Lung (tissue), 12 donors: ENCODE measurements around the gene GPR137. TPM values are rescaled to one million over a fixed set of nuclear protein-coding genes. Genes with fewer than 3 reads are reported as not detected.
"Not testable (repeated sequence)": the region's sequence is repeated elsewhere in the genome, so short reads cannot be mapped to it uniquely, and the experiment has no call there.

Experiments used
- ATAC-seq: fragments of 200-7000 bp; cut with Tn5 transposase; one replicate; pipeline ENCODE4 v1.9.1; 2020; ENCODE audit warnings: moderate number of reproducible peaks; ENCODE audit not compliant: insufficient read depth, low FRiP score
- DNase-seq, 3 donors: peaks; one replicate each; pipeline ENCODE4 v3.0.0-alpha.2; 2013 to 2017
- H3K27ac ChIP-seq, 2 donors: one replicate each; pipeline ENCODE4 v1.5.1; 2013; ENCODE audit warnings: mild to moderate bottlenecking in 2 of 2, moderate library complexity in 2 of 2, control low read depth in 1 of 2, inconsistent platforms in 1 of 2, low read depth in 1 of 2, low read length in 1 of 2
- H3K27me3 ChIP-seq, 3 donors: one replicate each; pipeline ENCODE4 v1.5.1; 2013; ENCODE audit warnings: low read length in 2 of 3; ENCODE audit not compliant: control insufficient read depth in 3 of 3, insufficient read depth in 3 of 3
- H3K36me3 ChIP-seq, 4 donors: one replicate each; pipeline ENCODE4 v1.5.1; 2013; ENCODE audit warnings: low read length in 4 of 4, mild to moderate bottlenecking in 1 of 4, moderate library complexity in 1 of 4; ENCODE audit not compliant: control insufficient read depth in 4 of 4, insufficient read depth in 4 of 4
- H3K4me1 ChIP-seq, 5 donors: one replicate each; pipeline ENCODE4 v1.5.1; 2013; ENCODE audit warnings: low read length in 5 of 5, mild to moderate bottlenecking in 2 of 5, moderate library complexity in 1 of 5; ENCODE audit not compliant: control insufficient read depth in 5 of 5, insufficient read depth in 5 of 5
- H3K4me3 ChIP-seq: one replicate; pipeline ENCODE4 v1.5.1; 2013; ENCODE audit warnings: mild to moderate bottlenecking, control low read depth, moderate library complexity
- H3K9ac ChIP-seq, 2 donors: one replicate each; pipeline ENCODE4 v1.5.1; 2013; ENCODE audit warnings: low read length in 2 of 2, control low read depth in 1 of 2; ENCODE audit not compliant: insufficient read depth in 1 of 2
- H3K9me3 ChIP-seq, 4 donors: one replicate each; pipeline ENCODE4 v1.5.1; 2013; ENCODE audit warnings: low read length in 3 of 4, mild to moderate bottlenecking in 1 of 4, moderate library complexity in 1 of 4; ENCODE audit not compliant: control insufficient read depth in 4 of 4, insufficient read depth in 3 of 4
- CTCF ChIP-seq: IDR thresholded peaks from 2 replicates; pipeline ENCODE4 v1.5.1; 2012; ENCODE audit warnings: mild to moderate bottlenecking; ENCODE audit errors: control extremely low read depth, extremely low read depth
- WGBS, 2 donors: extraction: QIAGEN DNeasy Blood & Tissue Kit; methylation state at CpG; one replicate each; pipeline ENCODE4 v1.1.7; 2013; 5-methylcytosine and 5-hydroxymethylcytosine counted together
- polyA plus RNA-seq, 2 donors: library from polyadenylated mRNA; stranded (reverse); fragments of 200-250 nt; gene quantifications; one replicate each; pipeline ENCODE4 v1.2.1, GENCODE V29; 2013
- total RNA-seq, 2 donors: library from RNA; depleted of rRNA in 1 of 2; stranded (reverse); fragments of >200 nt in 1 of 2; gene quantifications; one replicate each; pipeline ENCODE4 v1.2.1, GENCODE V29; 2014 to 2021
- donor health status: control.
- donor health status: control.
- donor health status: Bipolar disorder and iron deficiency.
- donor health status: healthy.
- donor health status: DM: yes; HTN: yes; CAD: no.

Gene GPR137
- total and polyA plus RNA-seq, 4 donors = 14.5 to 59.1 (median 27.5) TPM

GRCh38 chr11:64245797-64246620 is 39.6 kb upstream of the GPR137 start:
- 0 to 1% methylated on average over 44 to 46 of the region's 46 CpGs for WGBS, 2 donors
- no peak for ATAC-seq
- peak; percentile 47 to 66 (median 66) for DNase-seq
- Histone ChIP-seq H3K9me3 (no peaks in the 10 kb centered on the region), H3K27me3 (no peaks in the 10 kb centered on the region), H3K4me3 (peak overlapping the region; percentile 61), H3K4me1 (peaks cover 0 to 31% (median 5%) of the 10 kb centered on the region in 5 donors), H3K9ac (peak overlapping the region in 1 of 2 donors; percentile 11), H3K36me3 (peaks cover 0 to 10% (median 1%) of the 10 kb centered on the region in 4 donors), H3K27ac (peak overlapping the region; percentile 84 to 88)
- no peak for TF ChIP-seq CTCF

GRCh38 chr11:64246621-64246870 is 39.1 kb upstream of the GPR137 start:
- peaks cover 0 to 32% (median 5%) of the 10 kb centered on the region in 5 donors for H3K4me1 ChIP-seq
- DNase-seq, H3K27me3 ChIP-seq, H3K9me3 ChIP-seq, ATAC-seq, H3K9ac ChIP-seq: not testable (repeated sequence)
- H3K4me3 ChIP-seq = peak overlapping the region; percentile 61
- WGBS, 2 donors = 0 to 1% methylated on average over 2 to 42 of the region's 43 CpGs
- peak overlapping the region in 1 of 2 donors; percentile 88 for H3K27ac ChIP-seq
- peaks cover 0 to 10% (median 1%) of the 10 kb centered on the region in 4 donors for H3K36me3 ChIP-seq

GRCh38 chr11:64246871-64247728 is 38.5 kb upstream of the GPR137 start, which contains the start of gene PPP1R14B:
TSS of gene PPP1R14B (minus strand) at chr11:64246943. CDS start at chr11:64246673, 270 bp downstream.
- Histone ChIP-seq H3K4me1 (peaks cover 0 to 37% (median 5%) of the 10 kb centered on the region in 5 donors), H3K9ac (peak within 1 kb of the TSS in 1 of 2 donors; percentile 11), H3K27ac (peak within 1 kb of the TSS; percentile 84 to 88), H3K27me3 (no peaks in the 10 kb centered on the region), H3K36me3 (peaks cover 0 to 10% (median 1%) of the 10 kb centered on the region in 4 donors), H3K9me3 (no peaks in the 10 kb centered on the region), H3K4me3 (peak within 1 kb of the TSS; percentile 61)
- DNase-seq = peak; percentile 89 to 91 (median 91)
- 1% methylated on average over 58 to 74 of the region's 74 CpGs for WGBS, 2 donors
- peak; percentile 82 for ATAC-seq
- no peak for TF ChIP-seq CTCF
